ENCODE data around the gene C2CD2.

The C2CD2 gene

GRCh38 chr21:41836166-41837015, 117.4 kb downstream of the C2CD2 start:
- no peak for DNase-seq

- DNase-seq, result no peak
Measured at GRCh38 chr21:41835711-41836154, 118.1 kb downstream of the C2CD2 start.

Measured in SW 1271 (cell line).